H1 (cell line): Measurements from ENCODE around the gene RNF130. TPM values are rescaled to one million over a fixed set of nuclear protein-coding genes. Genes with fewer than 3 reads are reported as not detected.

Source experiments
- CTCF ChIA-PET: fragments of 300-600 bp; sonication (Branson Sonifier 250); formaldehyde crosslinking; loops from one replicate; lab custom pipeline; 2021; ENCODE audit not compliant: partially characterized antibody; lab: Charles Lee
- POLR2A ChIA-PET: fragments of 300-600 bp; sonication (Branson Sonifier 250); formaldehyde crosslinking; loops from one replicate; lab custom pipeline; 2021; ENCODE audit warnings: inconsistent platforms; ENCODE audit not compliant: partially characterized antibody; lab: Charles Lee
- DNase-seq, 2 experiments: peaks; one replicate each; pipeline versions ENCODE4 v3.0.0 to v3.0.0-alpha.2; 2010 to 2022; ENCODE audit warnings: low spot score in 2 of 2, low read depth in 1 of 2, mixed read lengths in 1 of 2
- FAIRE-seq: peaks from 2 replicates; lab custom pipeline; 2011; peaks lifted over from hg19 to GRCh38; lab: Jason Lieb, UNC
- H2AFZ ChIP-seq: 2 replicates; pipeline ENCODE4 v1.8.1; 2012; ENCODE audit warnings: low read length, inconsistent platforms
- H2AK5ac ChIP-seq: 2 replicates; pipeline ENCODE4 v1.6.1; 2013; ENCODE audit warnings: low read depth, low read length
- H2BK120ac ChIP-seq: replicated peaks from 2 replicates; pipeline ENCODE3; 2013; ENCODE audit warnings: low read depth, low read length, inconsistent platforms
- H2BK12ac ChIP-seq: 2 replicates; pipeline ENCODE4 v1.6.1; 2013; ENCODE audit warnings: low read depth, low read length
- H2BK15ac ChIP-seq: 2 replicates; pipeline ENCODE4 v1.6.1; 2013; ENCODE audit warnings: low read length
- H2BK20ac ChIP-seq: 2 replicates; pipeline ENCODE4 v1.6.1; 2013; ENCODE audit warnings: low read length
- H2BK5ac ChIP-seq: 2 replicates; pipeline ENCODE4 v1.6.1; 2013; ENCODE audit warnings: low read depth, low read length
- H3K14ac ChIP-seq: 2 replicates; pipeline ENCODE4 v1.6.1; 2013; ENCODE audit warnings: inconsistent platforms; ENCODE audit not compliant: insufficient read length
- H3K18ac ChIP-seq: 2 replicates; pipeline ENCODE4 v1.6.1; 2013; ENCODE audit warnings: low read length; ENCODE audit errors: extremely low read depth
- H3K23ac ChIP-seq: 2 replicates; pipeline ENCODE4 v1.6.1; 2013; ENCODE audit warnings: inconsistent platforms; ENCODE audit not compliant: insufficient read length
- H3K23me2 ChIP-seq: 2 replicates; pipeline ENCODE4 v1.6.1; 2013; ENCODE audit warnings: low read depth, low read length
- H3K27ac ChIP-seq: 2 replicates; pipeline ENCODE4 v1.6.1; 2011; ENCODE audit warnings: low read depth, low read length, inconsistent platforms
- H3K27me3 ChIP-seq, 4 experiments: replicated peaks in 1 of 4; 1 replicate in 1 of 4; 2 replicates in 3 of 4; pipeline versions ENCODE4 v1.6.1 to v1.8.1; 2011 to 2013; ENCODE audit warnings: low read length in 3 of 4, mild to moderate bottlenecking in 3 of 4, inconsistent platforms in 2 of 4, mixed read lengths in 2 of 4, moderate library complexity in 1 of 4; ENCODE audit not compliant: control insufficient read depth in 3 of 4, insufficient read depth in 3 of 4; ENCODE audit errors: extremely low read depth in 1 of 4
- H3K36me3 ChIP-seq, 4 experiments: 2 replicates each; pipeline versions ENCODE4 v1.6.1 to v1.8.1; 2011 to 2013; ENCODE audit warnings: mild to moderate bottlenecking in 4 of 4, low read length in 3 of 4, moderate library complexity in 2 of 4, control low read depth in 1 of 4, inconsistent platforms in 1 of 4; ENCODE audit not compliant: insufficient read depth in 4 of 4, control insufficient read depth in 2 of 4
- H3K4ac ChIP-seq: replicated peaks from 2 replicates; pipeline ENCODE3; 2013; ENCODE audit warnings: low read length, low read depth, mixed read lengths, inconsistent platforms; ENCODE audit not compliant: insufficient read length
- H3K4me1 ChIP-seq, 4 experiments: replicated peaks in 1 of 4; 1 replicate in 1 of 4; 2 replicates in 3 of 4; pipeline versions ENCODE4 v1.6.1 to v1.8.1; 2011 to 2013; ENCODE audit warnings: low read length in 3 of 4, inconsistent platforms in 2 of 4, mixed read lengths in 1 of 4; ENCODE audit not compliant: insufficient read depth in 4 of 4, control insufficient read depth in 3 of 4
- H3K4me2 ChIP-seq, 2 experiments: 2 replicates each; pipeline versions ENCODE4 v1.6.1 to v1.8.1; 2011 to 2013; ENCODE audit warnings: low read depth in 2 of 2, low read length in 2 of 2, control low read depth in 1 of 2, inconsistent platforms in 1 of 2, mild to moderate bottlenecking in 1 of 2; ENCODE audit not compliant: insufficient read depth in 1 of 2
- H3K4me3 ChIP-seq, 4 experiments: fragments of 200-600, 300-600 bp in 1 of 4; sonication (generic), shearing (Covaris generic), sonication (Bioruptor Twin) in 1 of 4; 2 replicates each; pipeline versions ENCODE4 v1.5.1 to v1.8.1; 2011 to 2016; ENCODE audit warnings: low read length in 4 of 4, low read depth in 3 of 4, control low read depth in 2 of 4, inconsistent platforms in 2 of 4, mild to moderate bottlenecking in 2 of 4, mixed read lengths in 1 of 4, moderate library complexity in 1 of 4; ENCODE audit not compliant: insufficient read depth in 2 of 4; ENCODE audit errors: extremely low read depth in 1 of 4
- H3K56ac ChIP-seq: replicated peaks from 2 replicates; pipeline ENCODE3; 2013; ENCODE audit warnings: low read depth, mild to moderate bottlenecking, mixed read lengths, low read length, inconsistent platforms; ENCODE audit not compliant: insufficient read length
- H3K79me1 ChIP-seq: 2 replicates; pipeline ENCODE4 v1.6.1; 2013; ENCODE audit warnings: low read depth, low read length, control low read depth
- H3K79me2 ChIP-seq, 2 experiments: 2 replicates each; pipeline versions ENCODE4 v1.6.1 to v1.8.1; 2012 to 2013; ENCODE audit warnings: low read length in 2 of 2, mild to moderate bottlenecking in 2 of 2, inconsistent platforms in 1 of 2; ENCODE audit not compliant: insufficient read depth in 2 of 2, control insufficient read depth in 1 of 2
- H3K9ac ChIP-seq, 4 experiments: replicated peaks in 1 of 4; 1 replicate in 1 of 4; 2 replicates in 3 of 4; pipeline versions ENCODE4 v1.6.1 to v1.8.1; 2011 to 2013; ENCODE audit warnings: low read depth in 3 of 4, low read length in 3 of 4, control low read depth in 2 of 4, mild to moderate bottlenecking in 2 of 4, moderate library complexity in 2 of 4, inconsistent platforms in 1 of 4; ENCODE audit errors: extremely low read depth in 1 of 4
- H3K9me3 ChIP-seq, 2 experiments: 2 replicates each; pipeline versions ENCODE4 v1.6.1 to v1.8.1; 2012 to 2013; ENCODE audit warnings: mild to moderate bottlenecking in 2 of 2, moderate library complexity in 2 of 2, control low read depth in 1 of 2, inconsistent platforms in 1 of 2, low read depth in 1 of 2, low read length in 1 of 2, mixed read lengths in 1 of 2; ENCODE audit not compliant: insufficient read depth in 2 of 2
- H4K20me1 ChIP-seq, 2 experiments: replicated peaks in 1 of 2; 2 replicates each; pipeline versions ENCODE3 to v1.8.1; 2011 to 2013; ENCODE audit warnings: inconsistent platforms in 2 of 2, low read length in 2 of 2, mild to moderate bottlenecking in 1 of 2; ENCODE audit not compliant: insufficient read depth in 2 of 2, control insufficient read depth in 1 of 2
- H4K5ac ChIP-seq: 2 replicates; pipeline ENCODE4 v1.6.1; 2013; ENCODE audit warnings: low read length, low read depth, mixed read lengths, inconsistent platforms; ENCODE audit not compliant: insufficient read length
- H4K8ac ChIP-seq: 2 replicates; pipeline ENCODE4 v1.8.0; 2013; ENCODE audit warnings: mild to moderate bottlenecking, moderate library complexity, low read length, inconsistent platforms; ENCODE audit not compliant: insufficient read depth; ENCODE audit errors: extremely low read depth
- H4K91ac ChIP-seq: replicated peaks from 2 replicates; pipeline ENCODE3; 2013; ENCODE audit warnings: low read length, mixed read lengths, inconsistent platforms; ENCODE audit not compliant: insufficient read length
- CEBPB ChIP-seq: IDR thresholded peaks from 2 replicates; pipeline ENCODE4 v1.6.1; 2012; ENCODE audit warnings: low read depth, low read length
- WGBS, 2 experiments: shearing (Covaris generic) in 1 of 2; methylation state at CpG; one replicate each; pipeline versions ENCODE4 v1.1.6 to v1.1.7; 2013 to 2015; ENCODE audit warnings: low lambda C conversion rate in 2 of 2, mixed read lengths in 2 of 2, inconsistent platforms in 1 of 2, low coverage in 1 of 2, missing lambda C conversion rate in 1 of 2; ENCODE audit not compliant: insufficient replicate concordance in 2 of 2, insufficient coverage in 1 of 2, insufficient read length in 1 of 2; ENCODE audit errors: extremely low coverage in 1 of 2, missing lambda C conversion rate in 1 of 2; 5-methylcytosine and 5-hydroxymethylcytosine counted together
- polyA plus RNA-seq, 7 experiments: library from polyadenylated mRNA; depleted of rRNA in 3 of 7; stranded (reverse) in 5 of 7; unstranded in 2 of 7; fragments of >200 nt in 5 of 7; fragments of 200-250 nt in 2 of 7; gene quantifications; 1 replicate in 5 of 7; 2 replicates in 1 of 7; 4 replicates in 1 of 7; pipeline versions ENCODE4 v1.2.1 to v1.2.3, GENCODE V29; 2011 to 2013; ENCODE audit warnings: missing spikeins in 2 of 7, mixed read lengths in 2 of 7
- total RNA-seq: library from RNA; stranded (reverse); fragmentation: NEBNext Ultra II Directional; extraction: Animal tissue kit (Norgen Biotek cat#: 25700); gene quantifications from 2 replicates; pipeline ENCODE4 v1.2.1, GENCODE V29; 2021
- TF ChIP-seq, protein P1 (sequence below), 3 experiments: IDR thresholded peaks; 1 replicate in 2 of 3; 2 replicates in 1 of 3; pipeline versions ENCODE4 v1.5.1 to v1.6.1; 2011; ENCODE audit warnings: low read length in 3 of 3, mild to moderate bottlenecking in 3 of 3, inconsistent platforms in 2 of 3, low read depth in 1 of 3, moderate library complexity in 1 of 3; ENCODE audit not compliant: insufficient read depth in 1 of 3; ENCODE audit errors: control extremely low read depth in 1 of 3

The RNF130 gene
- total and polyA plus RNA-seq, 2 of the 8 experiments (the other 6 are each of a cell fraction or from before 2014, with no cell fraction given), result 65.1 to 70.0 TPM

DNA sequence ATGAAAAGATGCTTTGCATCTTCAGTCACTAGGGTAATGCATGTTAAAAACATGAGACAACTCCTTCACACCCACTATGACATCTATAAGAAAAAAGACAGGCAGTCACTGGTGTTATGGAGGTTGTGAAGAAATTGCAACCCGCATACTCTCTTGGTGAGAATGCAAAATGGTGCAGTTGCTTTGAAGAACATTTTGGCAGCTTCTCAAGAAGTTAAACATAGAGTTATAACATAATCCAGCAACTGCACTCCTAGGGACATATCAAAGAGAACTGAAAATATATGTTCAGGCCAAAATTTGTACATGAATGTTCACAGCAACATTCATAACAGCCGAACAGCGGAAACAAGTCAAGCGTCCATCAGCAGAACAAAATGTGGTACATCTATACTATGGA is 117.6 kb downstream of the RNF130 start:
- Histone ChIP-seq H3K27ac (no peak overlapping the region), H3K9ac (no peak overlapping the region), H2BK12ac (no peak overlapping the region), H3K79me2 (no peaks in the 10 kb centered on the region), H4K8ac (no peak overlapping the region), H3K4me1 (no peaks in the 10 kb centered on the region), H2BK20ac (no peak overlapping the region), H3K27me3 (no peaks in the 10 kb centered on the region), H3K79me1 (no peaks in the 10 kb centered on the region), H4K91ac (no peak overlapping the region), H3K4ac (no peak overlapping the region), H3K4me2 (no peak overlapping the region), H3K36me3 (peaks cover 3 to 17% (median 6%) of the 10 kb centered on the region in 4 experiments; a peak in 6 of 8 replicates), H3K23ac (no peak overlapping the region), H4K5ac (no peak overlapping the region), H3K18ac (no peak overlapping the region), H3K9me3 (no peaks in the 10 kb centered on the region), H2BK5ac (no peak overlapping the region), H2AK5ac (no peak overlapping the region), H3K23me2 (no peaks in the 10 kb centered on the region), H4K20me1 (peaks cover 0 to 2% of the 10 kb centered on the region in 2 experiments), H2BK15ac (no peak overlapping the region), H2BK120ac (no peak overlapping the region), H3K4me3 (no peak overlapping the region), H2AFZ (no peak overlapping the region), H3K56ac (no peak overlapping the region), H3K14ac (no peak overlapping the region)
- CTCF ChIA-PET, result no interaction called here
- POLR2A ChIA-PET, result no interaction called here
- FAIRE-seq, result no peak
- WGBS, 2 experiments, result 94% methylated on average over 4 of the region's 4 CpGs; no CpG with 5 or more reads in 1 of the 2 experiments
- DNase-seq, result no peak
- no peak for TF ChIP-seq CEBPB
- TF ChIP-seq, protein P1, sequence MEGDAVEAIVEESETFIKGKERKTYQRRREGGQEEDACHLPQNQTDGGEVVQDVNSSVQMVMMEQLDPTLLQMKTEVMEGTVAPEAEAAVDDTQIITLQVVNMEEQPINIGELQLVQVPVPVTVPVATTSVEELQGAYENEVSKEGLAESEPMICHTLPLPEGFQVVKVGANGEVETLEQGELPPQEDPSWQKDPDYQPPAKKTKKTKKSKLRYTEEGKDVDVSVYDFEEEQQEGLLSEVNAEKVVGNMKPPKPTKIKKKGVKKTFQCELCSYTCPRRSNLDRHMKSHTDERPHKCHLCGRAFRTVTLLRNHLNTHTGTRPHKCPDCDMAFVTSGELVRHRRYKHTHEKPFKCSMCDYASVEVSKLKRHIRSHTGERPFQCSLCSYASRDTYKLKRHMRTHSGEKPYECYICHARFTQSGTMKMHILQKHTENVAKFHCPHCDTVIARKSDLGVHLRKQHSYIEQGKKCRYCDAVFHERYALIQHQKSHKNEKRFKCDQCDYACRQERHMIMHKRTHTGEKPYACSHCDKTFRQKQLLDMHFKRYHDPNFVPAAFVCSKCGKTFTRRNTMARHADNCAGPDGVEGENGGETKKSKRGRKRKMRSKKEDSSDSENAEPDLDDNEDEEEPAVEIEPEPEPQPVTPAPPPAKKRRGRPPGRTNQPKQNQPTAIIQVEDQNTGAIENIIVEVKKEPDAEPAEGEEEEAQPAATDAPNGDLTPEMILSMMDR (IDR thresholded peaks at IDR 0.05; ENCODE audit: control extremely low read depth in 1 of 3, insufficient read depth in 1 of 3, low read depth in 1 of 3, low read length in 3 of 3), result no peak
